ENCODE results near the gene PMEL. TPM values are rescaled to one million over a fixed set of nuclear protein-coding genes. Genes with fewer than 3 reads are reported as not detected.

PMEL gene
- total and polyA plus RNA-seq, 9 of the 15 experiments (the other 6 are each of a cell fraction or from before 2014, with no cell fraction given) = 0.36 to 2.0 (median 0.98) TPM

DNA sequence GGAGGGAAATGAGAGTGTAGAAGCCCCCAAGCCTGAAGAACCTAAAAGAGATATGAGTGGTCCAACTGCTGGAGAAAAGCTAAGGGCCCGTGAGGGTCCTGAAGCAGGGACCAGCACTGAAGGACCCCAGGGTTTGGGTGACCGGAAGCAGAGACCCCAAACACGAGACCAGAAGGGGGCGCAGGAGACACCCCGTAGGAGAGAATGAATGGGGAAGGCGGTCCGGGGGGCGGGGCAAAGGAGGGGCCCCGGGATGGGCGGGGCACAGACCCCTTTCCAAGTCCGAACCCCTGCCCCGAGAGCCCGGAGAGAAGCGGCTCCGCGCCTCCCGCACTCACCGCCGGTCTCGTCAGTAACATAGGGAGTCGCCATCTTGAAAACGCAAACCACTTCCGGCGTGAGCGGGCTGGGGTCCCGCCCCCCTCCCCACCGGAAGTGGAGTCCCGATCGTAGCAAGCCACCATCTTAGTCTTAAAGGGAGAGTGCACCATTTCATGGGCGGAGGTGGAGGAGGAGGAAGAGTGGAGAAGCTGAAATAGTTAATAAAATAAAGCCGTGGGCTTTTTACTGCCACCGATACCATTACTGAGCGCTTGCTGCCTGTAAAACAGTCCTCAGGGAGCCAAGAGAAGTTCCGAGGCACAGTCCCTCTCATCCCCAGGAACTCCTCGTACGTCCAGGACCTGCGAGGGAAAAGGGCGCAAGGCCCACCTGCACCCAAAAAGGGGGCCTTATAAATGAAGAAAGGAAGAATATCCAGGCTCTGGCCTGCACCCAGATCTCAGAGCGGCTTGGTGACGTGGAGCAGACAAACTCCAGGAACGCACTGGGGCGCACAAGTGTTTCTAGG is 38.9 kb downstream of the PMEL start (continued):
- TF ChIP-seq, protein P1, sequence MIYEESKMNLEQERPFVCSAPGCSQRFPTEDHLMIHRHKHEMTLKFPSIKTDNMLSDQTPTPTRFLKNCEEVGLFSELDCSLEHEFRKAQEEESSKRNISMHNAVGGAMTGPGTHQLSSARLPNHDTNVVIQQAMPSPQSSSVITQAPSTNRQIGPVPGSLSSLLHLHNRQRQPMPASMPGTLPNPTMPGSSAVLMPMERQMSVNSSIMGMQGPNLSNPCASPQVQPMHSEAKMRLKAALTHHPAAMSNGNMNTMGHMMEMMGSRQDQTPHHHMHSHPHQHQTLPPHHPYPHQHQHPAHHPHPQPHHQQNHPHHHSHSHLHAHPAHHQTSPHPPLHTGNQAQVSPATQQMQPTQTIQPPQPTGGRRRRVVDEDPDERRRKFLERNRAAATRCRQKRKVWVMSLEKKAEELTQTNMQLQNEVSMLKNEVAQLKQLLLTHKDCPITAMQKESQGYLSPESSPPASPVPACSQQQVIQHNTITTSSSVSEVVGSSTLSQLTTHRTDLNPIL (CRISPR knock-in tag; IDR thresholded peaks at IDR 0.05) = no peak
- 0 out of 2 replicates have a peak, but pooled peaks have one; percentile 31 for TF ChIP-seq KAT8 (IDR thresholded peaks at IDR 0.05; ENCODE audit: low read depth)
- TF ChIP-seq, protein P2, sequence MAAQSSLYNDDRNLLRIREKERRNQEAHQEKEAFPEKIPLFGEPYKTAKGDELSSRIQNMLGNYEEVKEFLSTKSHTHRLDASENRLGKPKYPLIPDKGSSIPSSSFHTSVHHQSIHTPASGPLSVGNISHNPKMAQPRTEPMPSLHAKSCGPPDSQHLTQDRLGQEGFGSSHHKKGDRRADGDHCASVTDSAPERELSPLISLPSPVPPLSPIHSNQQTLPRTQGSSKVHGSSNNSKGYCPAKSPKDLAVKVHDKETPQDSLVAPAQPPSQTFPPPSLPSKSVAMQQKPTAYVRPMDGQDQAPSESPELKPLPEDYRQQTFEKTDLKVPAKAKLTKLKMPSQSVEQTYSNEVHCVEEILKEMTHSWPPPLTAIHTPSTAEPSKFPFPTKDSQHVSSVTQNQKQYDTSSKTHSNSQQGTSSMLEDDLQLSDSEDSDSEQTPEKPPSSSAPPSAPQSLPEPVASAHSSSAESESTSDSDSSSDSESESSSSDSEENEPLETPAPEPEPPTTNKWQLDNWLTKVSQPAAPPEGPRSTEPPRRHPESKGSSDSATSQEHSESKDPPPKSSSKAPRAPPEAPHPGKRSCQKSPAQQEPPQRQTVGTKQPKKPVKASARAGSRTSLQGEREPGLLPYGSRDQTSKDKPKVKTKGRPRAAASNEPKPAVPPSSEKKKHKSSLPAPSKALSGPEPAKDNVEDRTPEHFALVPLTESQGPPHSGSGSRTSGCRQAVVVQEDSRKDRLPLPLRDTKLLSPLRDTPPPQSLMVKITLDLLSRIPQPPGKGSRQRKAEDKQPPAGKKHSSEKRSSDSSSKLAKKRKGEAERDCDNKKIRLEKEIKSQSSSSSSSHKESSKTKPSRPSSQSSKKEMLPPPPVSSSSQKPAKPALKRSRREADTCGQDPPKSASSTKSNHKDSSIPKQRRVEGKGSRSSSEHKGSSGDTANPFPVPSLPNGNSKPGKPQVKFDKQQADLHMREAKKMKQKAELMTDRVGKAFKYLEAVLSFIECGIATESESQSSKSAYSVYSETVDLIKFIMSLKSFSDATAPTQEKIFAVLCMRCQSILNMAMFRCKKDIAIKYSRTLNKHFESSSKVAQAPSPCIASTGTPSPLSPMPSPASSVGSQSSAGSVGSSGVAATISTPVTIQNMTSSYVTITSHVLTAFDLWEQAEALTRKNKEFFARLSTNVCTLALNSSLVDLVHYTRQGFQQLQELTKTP (IDR thresholded peaks at IDR 0.05; ENCODE audit: low read depth in 1 of 2, partially characterized antibody in 2 of 2) = peak; percentile 52 to 87
- no peak for TF ChIP-seq CHD4 (IDR thresholded peaks at IDR 0.05; ENCODE audit: insufficient read depth, insufficient replicate concordance, low read depth, low read length, poor library complexity, severe bottlenecking)
- peak; percentile 95 for TF ChIP-seq ETV5 (CRISPR knock-in tag; IDR thresholded peaks at IDR 0.05; ENCODE audit: low read depth)
- peak; percentile 64 for TF ChIP-seq SMARCE1 (IDR thresholded peaks at IDR 0.05)
- TF ChIP-seq, protein P3, sequence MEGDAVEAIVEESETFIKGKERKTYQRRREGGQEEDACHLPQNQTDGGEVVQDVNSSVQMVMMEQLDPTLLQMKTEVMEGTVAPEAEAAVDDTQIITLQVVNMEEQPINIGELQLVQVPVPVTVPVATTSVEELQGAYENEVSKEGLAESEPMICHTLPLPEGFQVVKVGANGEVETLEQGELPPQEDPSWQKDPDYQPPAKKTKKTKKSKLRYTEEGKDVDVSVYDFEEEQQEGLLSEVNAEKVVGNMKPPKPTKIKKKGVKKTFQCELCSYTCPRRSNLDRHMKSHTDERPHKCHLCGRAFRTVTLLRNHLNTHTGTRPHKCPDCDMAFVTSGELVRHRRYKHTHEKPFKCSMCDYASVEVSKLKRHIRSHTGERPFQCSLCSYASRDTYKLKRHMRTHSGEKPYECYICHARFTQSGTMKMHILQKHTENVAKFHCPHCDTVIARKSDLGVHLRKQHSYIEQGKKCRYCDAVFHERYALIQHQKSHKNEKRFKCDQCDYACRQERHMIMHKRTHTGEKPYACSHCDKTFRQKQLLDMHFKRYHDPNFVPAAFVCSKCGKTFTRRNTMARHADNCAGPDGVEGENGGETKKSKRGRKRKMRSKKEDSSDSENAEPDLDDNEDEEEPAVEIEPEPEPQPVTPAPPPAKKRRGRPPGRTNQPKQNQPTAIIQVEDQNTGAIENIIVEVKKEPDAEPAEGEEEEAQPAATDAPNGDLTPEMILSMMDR (IDR thresholded peaks at IDR 0.05 in 2 of 3, conservative IDR thresholded peaks at IDR 0.05 in 1 of 3; ENCODE audit: insufficient read depth in 2 of 3, low read depth in 1 of 3, low read length in 3 of 3) = peak; percentile 68 to 77 (median 68)
- 0 out of 2 replicates have a peak, but pooled peaks have one; percentile 8 for TF ChIP-seq BHLHE40 (IDR thresholded peaks at IDR 0.05; ENCODE audit: low read length)
- TF ChIP-seq, protein P4, sequence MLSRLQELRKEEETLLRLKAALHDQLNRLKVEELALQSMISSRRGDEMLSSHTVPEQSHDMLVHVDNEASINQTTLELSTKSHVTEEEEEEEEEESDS (CRISPR knock-in tag; IDR thresholded peaks at IDR 0.05) = no peak
- peak; percentile 64; the same call in 1 of the 2 replicates for TF ChIP-seq POLR2G (IDR thresholded peaks at IDR 0.05; ENCODE audit: low read depth, low read length)
- TF ChIP-seq ZBTB17 (CRISPR knock-in tag; IDR thresholded peaks at IDR 0.05) = 0 out of 2 replicates have a peak, but pooled peaks have one; percentile 12
- no peak for TF ChIP-seq ZNF589 (CRISPR knock-in tag; IDR thresholded peaks at IDR 0.05; ENCODE audit: low read depth)
- 0 out of 2 replicates have a peak, but pooled peaks have one; percentile 13 for TF ChIP-seq ZNF561 (CRISPR knock-in tag; conservative IDR thresholded peaks at IDR 0.05)
- TF ChIP-seq GABPA (tag; conservative IDR thresholded peaks at IDR 0.05; ENCODE audit: low read depth) = peak; percentile 97
- TF ChIP-seq POLR2H (tag; IDR thresholded peaks at IDR 0.05; ENCODE audit: low read depth) = 0 out of 2 replicates have a peak, but pooled peaks have one; percentile 0
- TF ChIP-seq, protein P5, sequence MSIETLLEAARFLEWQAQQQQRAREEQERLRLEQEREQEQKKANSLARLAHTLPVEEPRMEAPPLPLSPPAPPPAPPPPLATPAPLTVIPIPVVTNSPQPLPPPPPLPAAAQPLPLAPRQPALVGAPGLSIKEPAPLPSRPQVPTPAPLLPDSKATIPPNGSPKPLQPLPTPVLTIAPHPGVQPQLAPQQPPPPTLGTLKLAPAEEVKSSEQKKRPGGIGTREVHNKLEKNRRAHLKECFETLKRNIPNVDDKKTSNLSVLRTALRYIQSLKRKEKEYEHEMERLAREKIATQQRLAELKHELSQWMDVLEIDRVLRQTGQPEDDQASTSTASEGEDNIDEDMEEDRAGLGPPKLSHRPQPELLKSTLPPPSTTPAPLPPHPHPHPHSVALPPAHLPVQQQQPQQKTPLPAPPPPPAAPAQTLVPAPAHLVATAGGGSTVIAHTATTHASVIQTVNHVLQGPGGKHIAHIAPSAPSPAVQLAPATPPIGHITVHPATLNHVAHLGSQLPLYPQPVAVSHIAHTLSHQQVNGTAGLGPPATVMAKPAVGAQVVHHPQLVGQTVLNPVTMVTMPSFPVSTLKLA (conservative IDR thresholded peaks at IDR 0.05) = peak; percentile 71 to 84
